Loucy (cell line): Measurements from ENCODE around the gene SDK1.

Experiments
- H2AFZ ChIP-seq: fragments of 200-600 bp; sonication (generic); 2 replicates; pipeline ENCODE4 v1.6.0; 2016; ENCODE audit warnings: antibody characterized with exemption, mild to moderate bottlenecking, low read length, moderate library complexity
- H3F3A ChIP-seq: fragments of 200-600 bp; 2 replicates; pipeline ENCODE4 v1.6.0; 2016; ENCODE audit warnings: antibody characterized with exemption, low read depth, mild to moderate bottlenecking
- H3K27me3 ChIP-seq: fragments of 200-600 bp; sonication (generic); 2 replicates; pipeline ENCODE4 v1.6.1; 2014; ENCODE audit warnings: low read length, mild to moderate bottlenecking; ENCODE audit not compliant: insufficient read depth, poor library complexity, severe bottlenecking
- H3K36me3 ChIP-seq: fragments of 200-600 bp; sonication (generic); 2 replicates; pipeline ENCODE4 v1.6.1; 2016; ENCODE audit warnings: low read length; ENCODE audit not compliant: insufficient read depth
- H3K4me1 ChIP-seq: fragments of 200-600 bp; sonication (generic); 2 replicates; pipeline ENCODE4 v1.5.1; 2014; ENCODE audit warnings: low read length, mild to moderate bottlenecking; ENCODE audit not compliant: insufficient read depth, poor library complexity, severe bottlenecking
- H3K4me2 ChIP-seq: fragments of 200-600 bp; sonication (generic); 2 replicates; pipeline ENCODE4 v1.6.0; 2014; ENCODE audit warnings: antibody characterized with exemption, low read length, low read depth, mild to moderate bottlenecking; ENCODE audit not compliant: poor library complexity, severe bottlenecking
- H3K4me3 ChIP-seq: fragments of 200-600 bp; sonication (generic); 2 replicates; pipeline ENCODE4 v1.5.1; 2014; ENCODE audit warnings: low read length, mild to moderate bottlenecking, mixed read lengths; ENCODE audit not compliant: poor library complexity, severe bottlenecking
- H3K79me2 ChIP-seq: fragments of 200-600 bp; sonication (generic); 2 replicates; pipeline ENCODE4 v1.6.1; 2014; ENCODE audit warnings: low read length; ENCODE audit not compliant: insufficient read depth
- H3K9ac ChIP-seq: fragments of 200-600 bp; sonication (generic); 2 replicates; pipeline ENCODE4 v1.6.0; 2014; ENCODE audit warnings: mild to moderate bottlenecking, low read depth, low read length, moderate library complexity; ENCODE audit not compliant: poor library complexity, severe bottlenecking
- H3K9me2 ChIP-seq: fragments of 200-600 bp; sonication (generic); replicated peaks from 2 replicates; pipeline ENCODE4 v1.6.1; 2016; ENCODE audit warnings: low read depth, low read length, mixed read lengths
- H3K9me3 ChIP-seq: fragments of 200-600 bp; sonication (generic); 2 replicates; pipeline ENCODE4 v1.6.1; 2014; ENCODE audit warnings: mild to moderate bottlenecking, antibody characterized with exemption, low read length, low read depth; ENCODE audit not compliant: insufficient read depth
- H4K20me1 ChIP-seq: fragments of 200-600 bp; sonication (generic); 2 replicates; pipeline ENCODE4 v1.6.0; 2014; ENCODE audit warnings: antibody characterized with exemption, low read length, mild to moderate bottlenecking; ENCODE audit not compliant: insufficient read depth, poor library complexity, severe bottlenecking
- EZH2phosphoT487 ChIP-seq: fragments of 200-600 bp; IDR thresholded peaks from 2 replicates; pipeline ENCODE4 v1.6.1; 2018; ENCODE audit warnings: antibody characterized with exemption, mild to moderate bottlenecking, moderate library complexity, borderline replicate concordance
- TF ChIP-seq, protein P1 (sequence below): fragments of 200-600 bp; sonication (generic); conservative IDR thresholded peaks from 2 replicates; pipeline ENCODE4 v1.5.1; 2014; ENCODE audit warnings: mild to moderate bottlenecking, antibody characterized with exemption, low read length

The SDK1 gene

DNA sequence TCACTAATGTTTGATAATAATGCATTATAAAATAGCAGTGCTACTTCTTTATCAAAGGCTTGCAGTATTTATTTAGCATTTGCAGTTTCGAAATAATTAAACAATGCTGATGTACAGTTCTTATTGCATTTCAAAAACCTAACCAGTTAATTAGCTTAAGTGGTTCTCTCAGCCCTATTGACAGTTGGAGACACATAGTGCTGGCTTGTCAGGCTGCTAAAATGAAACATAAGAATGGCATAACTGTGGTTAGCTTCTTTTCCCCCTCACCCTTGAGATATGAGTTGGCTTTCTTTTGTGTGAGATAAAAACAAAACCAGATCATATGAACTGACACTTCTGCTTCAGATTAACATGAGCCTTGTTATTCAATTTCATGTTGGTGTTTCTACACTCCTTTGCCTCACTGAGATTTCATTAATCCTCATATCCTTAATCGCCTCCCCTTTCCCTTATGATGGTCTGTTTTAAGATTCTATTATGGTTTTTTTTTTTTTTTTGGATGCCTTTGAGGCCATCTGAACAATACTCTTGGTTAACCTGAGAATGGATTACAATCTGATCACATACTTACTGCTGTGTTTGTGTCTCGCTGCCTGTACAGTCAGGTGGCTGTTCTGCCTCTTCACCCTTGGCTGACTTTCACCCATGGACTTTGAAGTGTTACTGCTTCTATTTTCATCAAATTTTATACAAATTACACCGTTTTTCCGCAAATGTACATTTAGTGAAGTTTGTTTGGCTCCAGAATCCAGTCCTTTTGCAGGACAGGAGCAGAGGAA lies 108.0 kb downstream of the SDK1 start:
- Histone ChIP-seq H3K36me3 (no peaks in the 10 kb centered on the region), H3K4me1 (no peaks in the 10 kb centered on the region), H4K20me1 (no peaks in the 10 kb centered on the region), H3K9me2 (no peaks in the 10 kb centered on the region), H2AFZ (no peak overlapping the region), H3K27me3 (no peaks in the 10 kb centered on the region), H3K4me2 (no peak overlapping the region), H3F3A (no peaks in the 10 kb centered on the region), H3K9me3 (no peaks in the 10 kb centered on the region), H3K9ac (no peak overlapping the region), H3K79me2 (no peaks in the 10 kb centered on the region), H3K4me3 (no peak overlapping the region)
- TF ChIP-seq EZH2phosphoT487, result no peak

DNA sequence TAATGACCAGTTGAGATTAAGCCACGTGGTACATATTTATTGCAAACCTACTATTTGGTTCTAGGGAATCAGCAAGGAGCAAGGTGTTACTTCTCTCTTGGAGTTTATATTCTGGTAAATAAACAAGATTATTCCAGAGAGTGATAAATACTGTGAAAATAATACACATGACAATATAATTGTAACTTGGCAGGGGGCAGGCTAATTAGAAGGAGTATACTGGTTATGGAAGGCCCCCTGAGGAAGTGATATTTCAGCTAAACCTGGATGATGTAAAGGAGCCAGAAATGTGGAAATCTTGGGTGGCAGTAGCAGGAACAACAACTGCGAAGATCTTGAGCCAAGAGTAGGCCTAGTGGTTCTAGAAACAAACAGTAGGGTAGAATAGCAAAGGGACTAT lies 111.8 kb downstream of the SDK1 start:
- no peak overlapping the region for H3K4me3 ChIP-seq
- H3K4me2 ChIP-seq, result no peak overlapping the region
- no peak overlapping the region for H3K9ac ChIP-seq
- no peaks in the 10 kb centered on the region for H3K9me3 ChIP-seq
- no peaks in the 10 kb centered on the region for H3K79me2 ChIP-seq
- no peak for TF ChIP-seq EZH2phosphoT487
- TF ChIP-seq, protein P1, sequence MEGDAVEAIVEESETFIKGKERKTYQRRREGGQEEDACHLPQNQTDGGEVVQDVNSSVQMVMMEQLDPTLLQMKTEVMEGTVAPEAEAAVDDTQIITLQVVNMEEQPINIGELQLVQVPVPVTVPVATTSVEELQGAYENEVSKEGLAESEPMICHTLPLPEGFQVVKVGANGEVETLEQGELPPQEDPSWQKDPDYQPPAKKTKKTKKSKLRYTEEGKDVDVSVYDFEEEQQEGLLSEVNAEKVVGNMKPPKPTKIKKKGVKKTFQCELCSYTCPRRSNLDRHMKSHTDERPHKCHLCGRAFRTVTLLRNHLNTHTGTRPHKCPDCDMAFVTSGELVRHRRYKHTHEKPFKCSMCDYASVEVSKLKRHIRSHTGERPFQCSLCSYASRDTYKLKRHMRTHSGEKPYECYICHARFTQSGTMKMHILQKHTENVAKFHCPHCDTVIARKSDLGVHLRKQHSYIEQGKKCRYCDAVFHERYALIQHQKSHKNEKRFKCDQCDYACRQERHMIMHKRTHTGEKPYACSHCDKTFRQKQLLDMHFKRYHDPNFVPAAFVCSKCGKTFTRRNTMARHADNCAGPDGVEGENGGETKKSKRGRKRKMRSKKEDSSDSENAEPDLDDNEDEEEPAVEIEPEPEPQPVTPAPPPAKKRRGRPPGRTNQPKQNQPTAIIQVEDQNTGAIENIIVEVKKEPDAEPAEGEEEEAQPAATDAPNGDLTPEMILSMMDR, result no peak
- no peak overlapping the region for H2AFZ ChIP-seq
- H4K20me1 ChIP-seq, result no peaks in the 10 kb centered on the region
- no peaks in the 10 kb centered on the region for H3K4me1 ChIP-seq
- H3K36me3 ChIP-seq, result no peaks in the 10 kb centered on the region
- no peaks in the 10 kb centered on the region for H3K9me2 ChIP-seq
- no peaks in the 10 kb centered on the region for H3K27me3 ChIP-seq
- H3F3A ChIP-seq, result no peaks in the 10 kb centered on the region

DNA sequence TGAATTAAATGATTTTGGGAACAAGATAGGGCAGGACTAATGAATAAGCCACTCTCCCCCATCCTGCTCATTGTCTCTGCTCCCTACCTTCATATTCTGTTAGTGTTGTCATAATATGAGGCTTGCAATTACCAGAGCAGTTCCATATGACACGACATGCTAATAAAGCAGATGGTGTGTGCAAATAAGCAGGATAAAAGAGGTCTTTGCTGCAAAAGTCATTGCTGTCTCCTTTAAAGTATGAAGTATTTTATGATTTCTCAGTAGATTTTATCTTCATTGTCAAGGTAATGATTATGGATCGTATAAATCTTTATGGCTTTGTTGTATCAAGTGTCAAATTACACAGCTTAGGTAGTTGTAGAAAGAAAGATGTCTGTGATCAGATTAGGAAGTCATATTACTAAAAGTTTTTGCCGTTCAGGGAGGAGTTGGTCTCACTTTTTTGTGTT lies 114.8 kb downstream of the SDK1 start:
- Histone ChIP-seq H3K79me2 (no peaks in the 10 kb centered on the region), H3F3A (no peaks in the 10 kb centered on the region), H3K9ac (no peak overlapping the region), H3K4me1 (no peaks in the 10 kb centered on the region), H3K27me3 (no peaks in the 10 kb centered on the region), H3K4me3 (no peak overlapping the region), H3K4me2 (no peak overlapping the region), H4K20me1 (no peaks in the 10 kb centered on the region), H3K9me2 (no peaks in the 10 kb centered on the region), H3K9me3 (no peaks in the 10 kb centered on the region), H3K36me3 (no peaks in the 10 kb centered on the region), H2AFZ (no peak overlapping the region)
- TF ChIP-seq EZH2phosphoT487, result no peak
- TF ChIP-seq, protein P1, result no peak

DNA sequence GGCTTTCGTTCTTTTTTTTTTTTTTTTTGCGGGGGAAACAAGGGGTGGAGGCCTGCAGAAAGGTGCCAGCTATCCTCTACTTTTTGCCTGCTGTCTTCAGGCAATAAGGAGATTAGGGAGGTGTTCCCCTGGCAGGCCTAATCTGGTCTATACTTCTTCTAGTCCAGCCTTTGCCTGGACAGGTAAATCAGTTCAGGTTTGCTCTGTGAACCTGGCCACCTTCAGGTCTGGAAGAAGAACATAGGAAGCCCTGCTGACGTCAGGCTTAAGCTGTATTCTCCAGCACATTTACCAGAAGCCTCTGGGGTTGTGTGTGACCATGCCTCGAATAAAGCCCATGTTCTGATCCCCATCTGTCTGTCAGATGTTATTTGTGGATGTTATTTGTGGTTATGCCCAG lies 115.4 kb downstream of the SDK1 start:
- Histone ChIP-seq H3K4me3 (no peak overlapping the region), H3K36me3 (no peaks in the 10 kb centered on the region), H3K27me3 (no peaks in the 10 kb centered on the region), H3K4me1 (no peaks in the 10 kb centered on the region), H3F3A (no peaks in the 10 kb centered on the region), H3K79me2 (no peaks in the 10 kb centered on the region), H3K4me2 (no peak overlapping the region), H4K20me1 (no peaks in the 10 kb centered on the region), H3K9me2 (no peaks in the 10 kb centered on the region), H3K9ac (no peak overlapping the region), H3K9me3 (no peaks in the 10 kb centered on the region), H2AFZ (no peak overlapping the region)
- TF ChIP-seq, protein P1, result no peak
- TF ChIP-seq EZH2phosphoT487, result no peak
